Cardiac muscle cell (in vitro differentiated cells and primary cell): ENCODE results near the gene CYBC1. TPM values are rescaled to one million over a fixed set of nuclear protein-coding genes. Genes with fewer than 3 reads are reported as not detected.

Experiments
- DNase-seq, 2 donors: peaks; one replicate each; pipeline versions ENCODE4 v3.0.0 to v3.0.0-alpha.2; 2010 to 2017; ENCODE audit warnings: low read depth in 1 of 2, low spot score in 1 of 2
- H3K27ac ChIP-seq: fragments of 200-600 bp; sonication (generic); 2 replicates; pipeline ENCODE4 v1.5.1; 2016
- H3K27me3 ChIP-seq: fragments of 200-600 bp; sonication (generic); 2 replicates; pipeline ENCODE4 v1.6.0; 2016; ENCODE audit warnings: control low read depth
- H3K36me3 ChIP-seq: fragments of 200-600 bp; sonication (generic); 2 replicates; pipeline ENCODE4 v1.5.1; 2016; ENCODE audit warnings: control low read depth
- H3K4me1 ChIP-seq: fragments of 200-600 bp; sonication (generic); 2 replicates; pipeline ENCODE4 v1.8.1; 2017; ENCODE audit warnings: low read depth, mild to moderate bottlenecking, mixed run types
- H3K4me3 ChIP-seq: fragments of 200-600 bp; sonication (generic); 2 replicates; pipeline ENCODE4 v1.5.1; 2016; ENCODE audit warnings: mild to moderate bottlenecking
- H3K9me3 ChIP-seq: fragments of 200-600 bp; sonication (generic); 2 replicates; pipeline ENCODE4 v1.5.1; 2017; ENCODE audit warnings: low read depth, mild to moderate bottlenecking, control low read depth
- CTCF ChIP-seq: IDR thresholded peaks from 2 replicates; pipeline ENCODE4 v1.5.1; 2012; ENCODE audit warnings: low read depth, mild to moderate bottlenecking, low read length
- polyA plus RNA-seq: library from polyadenylated mRNA; unstranded; fragments of >200 nt; fragmentation: Nextera tagmentation; extraction: Ambion mirVana; gene quantifications from 2 replicates; pipeline ENCODE4 v1.2.1, GENCODE V29; 2016
- total RNA-seq: library from RNA; depleted of rRNA; stranded (reverse); fragments of >200 nt; gene quantifications from 2 replicates; pipeline ENCODE4 v1.2.3, GENCODE V29; 2016

The CYBC1 gene
- total and polyA plus RNA-seq, 2 experiments from 2014 or later: 52.7 to 71.3 TPM

GRCh38 chr17:82445542-82445941 is 5.0 kb downstream of the CYBC1 start:
- no peaks in the 10 kb centered on the region for H3K36me3 ChIP-seq
- peaks cover 4% of the 10 kb centered on the region for H3K4me1 ChIP-seq
- H3K27me3 ChIP-seq: no peaks in the 10 kb centered on the region
- no peak overlapping the region for H3K27ac ChIP-seq
- TF ChIP-seq CTCF: no peak
- H3K9me3 ChIP-seq: no peaks in the 10 kb centered on the region
- no peak overlapping the region for H3K4me3 ChIP-seq
- no peak for DNase-seq

- Histone ChIP-seq H3K36me3 (no peaks in the 10 kb centered on the region), H3K27me3 (no peaks in the 10 kb centered on the region), H3K9me3 (no peaks in the 10 kb centered on the region), H3K4me3 (no peak overlapping the region), H3K4me1 (peaks cover 4% of the 10 kb centered on the region), H3K27ac (no peak overlapping the region)
- DNase-seq: peak in 1 of 2 donors; percentile 45
- no peak for TF ChIP-seq CTCF
Observed at GRCh38 chr17:82444941-82445521, 5.5 kb downstream of the CYBC1 start.

- Histone ChIP-seq H3K9me3 (no peaks in the 10 kb centered on the region), H3K27me3 (no peaks in the 10 kb centered on the region), H3K36me3 (no peaks in the 10 kb centered on the region), H3K4me3 (no peak overlapping the region), H3K27ac (no peak overlapping the region), H3K4me1 (no peaks in the 10 kb centered on the region)
- no peak for DNase-seq
- TF ChIP-seq CTCF: no peak
Observed at GRCh38 chr17:82444284-82444893, 6.2 kb downstream of the CYBC1 start.

GRCh38 chr17:82443465-82444283 is 6.9 kb downstream of the CYBC1 start:
- Histone ChIP-seq H3K27me3 (no peaks in the 10 kb centered on the region), H3K4me1 (no peaks in the 10 kb centered on the region), H3K27ac (no peak overlapping the region), H3K36me3 (no peaks in the 10 kb centered on the region), H3K9me3 (no peaks in the 10 kb centered on the region), H3K4me3 (no peak overlapping the region)
- no peak for TF ChIP-seq CTCF
- DNase-seq: no peak

- H3K9me3 ChIP-seq: no peaks in the 10 kb centered on the region
- DNase-seq: no peak
- no peaks in the 10 kb centered on the region for H3K4me1 ChIP-seq
- TF ChIP-seq CTCF: no peak
- no peak overlapping the region for H3K4me3 ChIP-seq
- H3K36me3 ChIP-seq: no peaks in the 10 kb centered on the region
- no peak overlapping the region for H3K27ac ChIP-seq
- no peaks in the 10 kb centered on the region for H3K27me3 ChIP-seq
Observed at GRCh38 chr17:82442643-82443464, 7.7 kb downstream of the CYBC1 start.
